ENCODE measurements around the gene BEND7.
"Not testable (repeated sequence)": the region's sequence is repeated elsewhere in the genome, so short reads cannot be mapped to it uniquely, and the experiment has no call there.

BEND7 gene

DNA sequence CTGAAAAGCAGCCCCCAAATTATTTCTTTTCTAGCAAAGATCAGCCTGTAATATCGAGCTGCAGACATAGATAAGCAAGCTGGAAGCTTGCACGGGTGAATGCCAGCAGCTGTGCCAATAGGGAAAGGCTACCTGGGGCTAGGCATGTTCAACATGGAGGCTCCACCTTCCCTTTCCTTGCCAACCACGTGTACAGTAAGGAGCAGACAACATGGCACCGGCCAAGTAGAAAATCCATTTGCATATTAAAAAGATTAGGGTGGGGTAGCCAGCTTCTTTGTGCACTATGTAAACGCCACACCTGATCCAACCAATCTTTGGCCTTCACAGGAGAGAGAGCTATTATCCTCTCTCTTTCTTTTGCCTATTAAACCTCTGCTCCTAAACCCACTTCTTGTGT is 124.0 kb downstream of the BEND7 start:
- ChIA-PET POLR2A (no interaction called here), CTCF (interaction anchor here (0.8 to 1.2 kb wide), 3 partner anchors 13 to 133 kb away, joined by 3 to 4 read pairs (median 4); no protein-coding TSS in a partner anchor)
- no peak overlapping the region for H3K4me3 ChIP-seq (ENCODE audit: low read depth, low read length)
- DNase-seq (ENCODE audit: low read depth, low spot score), result no peak
- TF ChIP-seq, protein P1, sequence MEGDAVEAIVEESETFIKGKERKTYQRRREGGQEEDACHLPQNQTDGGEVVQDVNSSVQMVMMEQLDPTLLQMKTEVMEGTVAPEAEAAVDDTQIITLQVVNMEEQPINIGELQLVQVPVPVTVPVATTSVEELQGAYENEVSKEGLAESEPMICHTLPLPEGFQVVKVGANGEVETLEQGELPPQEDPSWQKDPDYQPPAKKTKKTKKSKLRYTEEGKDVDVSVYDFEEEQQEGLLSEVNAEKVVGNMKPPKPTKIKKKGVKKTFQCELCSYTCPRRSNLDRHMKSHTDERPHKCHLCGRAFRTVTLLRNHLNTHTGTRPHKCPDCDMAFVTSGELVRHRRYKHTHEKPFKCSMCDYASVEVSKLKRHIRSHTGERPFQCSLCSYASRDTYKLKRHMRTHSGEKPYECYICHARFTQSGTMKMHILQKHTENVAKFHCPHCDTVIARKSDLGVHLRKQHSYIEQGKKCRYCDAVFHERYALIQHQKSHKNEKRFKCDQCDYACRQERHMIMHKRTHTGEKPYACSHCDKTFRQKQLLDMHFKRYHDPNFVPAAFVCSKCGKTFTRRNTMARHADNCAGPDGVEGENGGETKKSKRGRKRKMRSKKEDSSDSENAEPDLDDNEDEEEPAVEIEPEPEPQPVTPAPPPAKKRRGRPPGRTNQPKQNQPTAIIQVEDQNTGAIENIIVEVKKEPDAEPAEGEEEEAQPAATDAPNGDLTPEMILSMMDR (IDR thresholded peaks at IDR 0.05; ENCODE audit: insufficient read depth, low read length, missing control alignments), result no peak

DNA sequence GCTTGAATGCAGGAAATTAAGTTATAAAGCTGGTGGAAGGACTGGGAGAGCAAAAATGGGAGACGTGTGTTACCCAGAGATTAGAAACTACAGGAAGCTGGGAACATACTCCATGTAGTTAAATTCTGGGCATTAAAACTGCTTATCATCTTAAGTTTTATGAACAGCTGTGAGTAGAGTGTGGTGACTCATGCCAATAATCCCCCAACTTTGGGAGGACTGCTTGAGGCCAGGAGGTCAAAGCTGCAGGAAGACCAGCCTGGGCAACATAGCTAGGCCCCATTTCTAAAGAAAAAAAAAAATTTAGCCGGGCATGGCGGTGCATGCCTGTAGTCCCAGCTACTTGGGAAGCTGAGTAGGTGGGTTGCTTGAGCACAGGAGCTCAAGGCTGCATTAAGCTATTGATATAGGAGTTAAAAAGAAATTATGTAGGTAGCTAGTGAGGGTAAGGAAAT is 124.5 kb downstream of the BEND7 start:
- ChIA-PET POLR2A (no interaction called here), CTCF (interaction anchor here (0.9 to 1.2 kb wide), 2 partner anchors 13 to 36 kb away, joined by 4 read pairs; no protein-coding TSS in a partner anchor)

DNA sequence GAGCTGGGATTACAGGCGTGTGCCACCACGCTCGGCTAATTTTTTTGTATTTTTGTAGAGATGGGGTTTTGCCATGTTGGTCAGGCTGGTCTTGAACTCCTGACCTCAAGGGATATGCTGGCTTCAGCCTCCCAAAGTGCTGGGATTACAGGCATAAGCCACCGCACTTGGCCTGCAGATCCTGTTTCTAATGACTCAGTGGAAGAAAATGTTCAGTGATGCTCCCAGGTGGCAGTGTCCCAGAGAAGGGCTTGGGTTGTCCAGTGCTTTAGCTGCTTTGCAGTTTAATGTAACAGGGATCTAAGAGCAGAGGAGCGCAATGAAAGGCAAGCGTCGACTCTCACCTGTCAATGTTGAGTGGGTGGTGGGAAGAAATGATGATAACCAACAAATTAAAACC is 125.4 kb downstream of the BEND7 start:
- CTCF ChIA-PET, result interaction anchor here (1.2 kb wide), 1 partner anchor 12 kb away, joined by 3 read pairs; no protein-coding TSS in a partner anchor
- DNase-seq (ENCODE audit: low read depth, low spot score); POLR2A ChIA-PET; H3K4me3 ChIP-seq (ENCODE audit: low read depth, low read length): not testable (repeated sequence)

More for the DNA sequence above, 124.5 kb downstream of the BEND7 start:
- TF ChIP-seq, protein P1 (IDR thresholded peaks at IDR 0.05; ENCODE audit: insufficient read depth, low read length, missing control alignments), result no peak
- no peak for DNase-seq (ENCODE audit: low read depth, low spot score)
- no peak overlapping the region for H3K4me3 ChIP-seq (ENCODE audit: low read depth, low read length)

DNA sequence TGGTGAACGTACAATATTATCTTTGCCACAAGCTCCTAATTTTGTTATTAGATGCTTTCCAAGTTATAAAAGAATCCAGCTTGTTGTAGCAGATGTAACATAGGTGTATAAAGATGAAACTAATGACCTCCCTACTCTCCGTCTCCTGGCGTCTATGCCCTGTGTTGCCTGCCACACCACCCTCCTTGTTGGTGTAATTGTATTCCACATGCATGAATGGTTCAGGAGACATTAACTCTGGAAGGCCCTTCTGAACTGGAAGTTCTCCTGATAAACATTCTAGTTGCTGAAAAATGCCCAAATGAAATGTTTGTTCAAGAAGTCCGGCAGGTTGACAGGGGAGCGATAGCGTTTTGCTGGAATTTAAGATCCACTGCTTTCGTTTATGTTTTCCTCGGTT is 126.8 kb downstream of the BEND7 start:
- TF ChIP-seq, protein P1 (IDR thresholded peaks at IDR 0.05; ENCODE audit: insufficient read depth, low read length, missing control alignments), result no peak
- CTCF ChIA-PET, result interaction anchor here (1.0 to 1.2 kb wide), 2 partner anchors 14 to 30 kb away, joined by 3 to 5 read pairs; no protein-coding TSS in a partner anchor
- POLR2A ChIA-PET, result no interaction called here
- DNase-seq (ENCODE audit: low read depth, low spot score), result no peak
- no peak overlapping the region for H3K4me3 ChIP-seq (ENCODE audit: low read depth, low read length)

DNA sequence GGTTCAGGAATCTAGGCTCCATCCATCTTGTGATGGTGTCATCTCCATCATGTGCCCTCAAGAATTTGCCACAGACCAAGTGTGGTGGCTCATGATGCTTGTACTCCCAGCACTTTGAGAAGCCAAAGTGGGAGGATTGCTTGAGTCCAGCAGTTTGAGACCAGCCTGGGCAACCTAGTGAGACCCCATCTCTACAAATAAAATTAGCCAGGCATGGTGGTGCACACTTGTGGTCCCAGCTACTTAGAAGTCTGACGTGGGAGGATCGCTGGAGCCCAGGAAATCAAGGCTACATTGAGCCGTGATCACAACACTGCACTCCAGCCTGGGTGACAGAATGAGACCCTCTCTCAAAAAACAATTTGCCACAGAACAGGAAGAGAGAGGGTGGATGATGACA is 127.7 kb downstream of the BEND7 start:
- no peak overlapping the region for H3K4me3 ChIP-seq (ENCODE audit: low read depth, low read length)
- no peak for DNase-seq (ENCODE audit: low read depth, low spot score)
- CTCF ChIA-PET, result no interaction called here
- TF ChIP-seq, protein P1 (IDR thresholded peaks at IDR 0.05; ENCODE audit: insufficient read depth, low read length, missing control alignments), result no peak
- POLR2A ChIA-PET, result no interaction called here

DNA sequence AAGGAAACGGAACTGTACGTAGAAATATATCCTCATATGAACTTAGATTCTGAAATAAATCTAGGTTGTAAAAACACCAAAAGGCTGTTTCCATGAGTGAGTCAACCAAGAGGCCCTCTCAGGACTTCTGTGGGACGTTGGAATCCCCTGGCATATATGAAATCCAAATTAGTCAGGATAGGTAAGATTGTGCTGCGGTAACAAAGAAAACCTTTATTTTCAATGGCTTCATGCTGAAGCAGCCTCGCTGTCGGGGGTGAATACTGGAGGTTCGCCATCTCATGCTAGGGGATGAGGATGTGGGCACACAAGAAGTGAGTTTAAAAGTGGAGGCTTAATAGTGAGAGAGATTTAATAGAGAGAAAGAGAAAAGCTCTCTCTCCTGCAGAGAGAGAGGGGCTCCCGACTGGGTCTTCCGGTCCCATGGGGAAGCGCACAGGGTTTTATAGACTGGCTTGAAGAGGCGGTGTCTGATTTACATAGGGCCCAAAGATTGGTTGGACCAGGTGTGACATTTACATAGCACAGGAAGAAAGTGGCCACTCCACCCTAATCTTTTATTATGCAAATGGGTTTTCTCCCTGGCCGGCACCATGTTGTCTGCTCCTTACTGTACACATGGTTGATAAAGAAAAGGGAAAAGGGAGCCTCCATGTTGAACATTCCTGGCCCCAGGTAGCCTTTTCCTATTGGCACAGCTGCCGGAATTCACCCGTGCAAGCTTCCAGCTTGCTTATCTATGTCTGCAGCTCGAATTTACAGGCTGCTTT is 128.4 kb downstream of the BEND7 start:
- no peak overlapping the region for H3K4me3 ChIP-seq (ENCODE audit: low read depth, low read length)
- TF ChIP-seq, protein P1 (IDR thresholded peaks at IDR 0.05; ENCODE audit: insufficient read depth, low read length, missing control alignments), result no peak
- DNase-seq (ENCODE audit: low read depth, low spot score), result no peak
- POLR2A ChIA-PET, result no interaction called here
- CTCF ChIA-PET, result interaction anchor here (1.1 kb wide), 1 partner anchor 13 kb away, joined by 3 read pairs; no protein-coding TSS in a partner anchor

Measured in AG04449 (cell line).